ENCODE data around the gene CDH4.

The CDH4 gene

DNA sequence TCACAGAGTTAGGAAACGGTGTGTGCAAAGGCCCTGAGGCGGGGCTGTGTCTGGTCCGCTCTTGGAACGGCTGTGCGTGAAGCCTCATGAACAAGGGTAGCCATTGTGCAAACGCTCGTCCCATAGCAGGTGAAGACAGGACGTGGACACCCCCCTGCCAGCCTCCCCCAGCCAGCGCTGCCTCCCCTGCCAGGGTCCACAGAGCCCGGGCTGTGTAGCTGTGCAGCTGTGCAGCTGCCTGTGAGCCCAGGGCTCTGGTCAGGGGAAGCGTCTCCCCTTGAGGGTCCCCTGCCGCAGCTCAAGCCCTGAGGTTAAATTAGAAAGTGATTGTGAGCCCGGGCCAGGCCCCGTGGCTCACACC is 674.2 kb downstream of the CDH4 start:
- no peaks in the 10 kb centered on the region for H3K27me3 ChIP-seq (ENCODE audit: control insufficient read depth, insufficient read depth, low read length)
- peaks cover 16% of the 10 kb centered on the region for H3K4me1 ChIP-seq (ENCODE audit: control insufficient read depth, insufficient read depth, low read length)
- no peak overlapping the region for H3K4me3 ChIP-seq (ENCODE audit: low read length)
- H3K9me3 ChIP-seq (replicated peaks; ENCODE audit: low read length) = no peaks in the 10 kb centered on the region
- no peak overlapping the region for H3K4me2 ChIP-seq (ENCODE audit: low read length)
- H3K36me3 ChIP-seq (ENCODE audit: insufficient read depth, low read length) = peaks cover 12% of the 10 kb centered on the region
- H3K9ac ChIP-seq (ENCODE audit: low read depth, low read length) = no peak overlapping the region

DNA sequence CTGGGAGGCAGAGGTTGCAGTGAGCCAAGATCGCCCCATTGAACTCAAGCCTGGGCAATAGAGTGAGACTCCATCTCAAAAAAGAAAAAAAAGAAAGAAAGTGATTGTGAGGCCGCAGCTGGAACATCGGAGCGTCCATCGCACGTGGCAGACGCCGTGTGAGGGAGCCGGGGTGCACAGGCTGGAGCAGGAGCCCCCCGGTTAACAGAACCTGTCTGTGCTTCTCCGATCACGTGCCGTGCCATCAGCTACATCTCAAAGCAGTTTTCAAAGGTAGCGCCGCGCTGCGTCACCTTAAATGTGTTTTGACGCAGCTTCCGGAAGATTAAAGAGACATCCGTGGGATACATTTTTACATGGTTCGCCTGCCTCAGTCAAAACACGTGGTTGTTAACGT is 674.7 kb downstream of the CDH4 start:
- no peak overlapping the region for H3K4me3 ChIP-seq (ENCODE audit: low read length)
- no peak overlapping the region for H3K9ac ChIP-seq (ENCODE audit: low read depth, low read length)
- H3K4me2 ChIP-seq (ENCODE audit: low read length) = no peak overlapping the region
- no peaks in the 10 kb centered on the region for H3K27me3 ChIP-seq (ENCODE audit: control insufficient read depth, insufficient read depth, low read length)
- H3K36me3 ChIP-seq (ENCODE audit: insufficient read depth, low read length) = peaks cover 12% of the 10 kb centered on the region
- H3K4me1 ChIP-seq (ENCODE audit: control insufficient read depth, insufficient read depth, low read length) = peaks cover 16% of the 10 kb centered on the region
- H3K9me3 ChIP-seq (replicated peaks; ENCODE audit: low read length) = no peaks in the 10 kb centered on the region

DNA sequence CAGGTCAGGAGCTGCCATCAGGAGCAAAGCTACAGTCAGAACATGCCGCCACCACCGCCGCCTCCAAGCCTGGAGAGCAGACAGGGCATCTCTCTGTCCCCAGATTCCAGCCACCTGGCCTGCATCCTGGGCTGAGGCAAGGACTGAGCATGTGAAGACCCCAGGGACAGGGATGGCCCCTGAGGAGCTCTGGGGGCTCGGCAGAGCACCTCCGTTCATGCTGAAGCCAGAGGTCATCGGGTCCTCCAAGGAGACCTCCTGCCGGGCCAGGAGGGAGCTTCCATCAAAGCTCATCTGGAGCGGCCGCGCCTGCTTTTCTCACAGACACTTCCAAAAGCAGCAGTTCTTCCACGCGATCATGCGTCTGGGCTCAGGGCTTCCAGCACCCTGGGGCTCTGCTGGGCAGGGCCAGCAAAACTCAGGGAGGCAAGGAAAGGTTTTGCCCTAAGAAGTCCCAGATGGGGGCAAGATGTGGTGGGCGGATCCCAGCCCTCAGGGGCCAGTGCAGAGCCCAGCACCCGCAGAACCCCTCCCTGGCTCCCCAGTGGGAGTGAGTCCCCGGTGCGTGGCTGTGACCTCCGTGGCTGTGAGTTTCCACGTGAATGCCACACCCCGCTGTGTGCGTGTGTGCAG is 675.2 kb downstream of the CDH4 start:
- Histone ChIP-seq H3K9ac (ENCODE audit: low read depth, low read length) (no peak overlapping the region), H3K27me3 (ENCODE audit: control insufficient read depth, insufficient read depth, low read length) (no peaks in the 10 kb centered on the region), H3K4me1 (ENCODE audit: control insufficient read depth, insufficient read depth, low read length) (peaks cover 16% of the 10 kb centered on the region), H3K4me3 (ENCODE audit: low read length) (no peak overlapping the region), H3K36me3 (ENCODE audit: insufficient read depth, low read length) (peaks cover 12% of the 10 kb centered on the region), H3K4me2 (ENCODE audit: low read length) (no peak overlapping the region), H3K9me3 (replicated peaks; ENCODE audit: low read length) (no peaks in the 10 kb centered on the region)

DNA sequence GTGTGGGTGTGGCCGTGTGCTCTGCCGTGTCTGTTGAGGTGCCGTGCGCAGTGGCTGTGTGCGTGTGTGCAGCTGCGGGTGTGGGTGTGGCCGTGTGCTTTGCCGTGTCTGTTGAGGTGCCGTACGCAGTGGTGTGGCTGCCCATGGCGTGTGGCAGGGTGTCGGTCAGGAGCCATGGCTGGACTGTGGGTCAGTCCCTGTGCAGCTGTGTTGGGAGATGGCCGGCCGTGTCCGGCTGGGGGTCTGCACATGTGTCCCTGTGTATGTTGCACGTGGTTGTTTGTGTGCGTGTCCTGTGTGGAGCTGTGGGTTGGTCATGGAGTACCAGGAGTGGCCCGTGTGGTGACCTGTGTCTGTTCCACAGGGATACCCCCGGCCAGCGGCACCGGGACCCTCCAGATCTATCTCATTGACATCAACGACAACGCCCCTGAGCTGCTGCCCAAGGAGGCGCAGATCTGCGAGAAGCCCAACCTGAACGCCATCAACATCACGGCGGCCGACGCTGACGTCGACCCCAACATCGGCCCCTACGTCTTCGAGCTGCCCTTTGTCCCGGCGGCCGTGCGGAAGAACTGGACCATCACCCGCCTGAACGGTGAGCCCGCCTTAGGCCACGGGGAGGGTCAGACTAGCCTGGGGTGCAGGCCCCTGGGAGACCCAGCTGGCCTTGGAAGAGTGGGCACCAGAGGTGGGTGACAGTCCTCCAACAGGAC is 675.9 kb downstream of the CDH4 start:
- Histone ChIP-seq H3K9me3 (replicated peaks; ENCODE audit: low read length) (no peaks in the 10 kb centered on the region), H3K4me2 (ENCODE audit: low read length) (no peak overlapping the region), H3K27me3 (ENCODE audit: control insufficient read depth, insufficient read depth, low read length) (no peaks in the 10 kb centered on the region), H3K36me3 (ENCODE audit: insufficient read depth, low read length) (peaks cover 15% of the 10 kb centered on the region), H3K9ac (ENCODE audit: low read depth, low read length) (no peak overlapping the region), H3K4me1 (ENCODE audit: control insufficient read depth, insufficient read depth, low read length) (peaks cover 16% of the 10 kb centered on the region), H3K4me3 (ENCODE audit: low read length) (no peak overlapping the region)

DNA sequence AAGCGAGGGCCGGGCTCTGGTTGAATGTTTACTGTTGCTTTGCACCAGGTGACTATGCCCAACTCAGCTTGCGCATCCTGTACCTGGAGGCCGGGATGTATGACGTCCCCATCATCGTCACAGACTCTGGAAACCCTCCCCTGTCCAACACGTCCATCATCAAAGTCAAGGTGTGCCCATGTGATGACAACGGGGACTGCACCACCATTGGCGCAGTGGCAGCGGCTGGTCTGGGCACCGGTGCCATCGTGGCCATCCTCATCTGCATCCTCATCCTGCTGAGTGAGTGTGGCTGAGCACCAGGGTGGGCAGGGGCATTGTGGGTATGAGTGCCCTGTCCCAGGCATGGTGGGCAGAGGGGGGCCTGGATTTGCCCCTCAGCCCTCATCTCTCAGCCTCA is 677.5 kb downstream of the CDH4 start:
- Histone ChIP-seq H3K9ac (ENCODE audit: low read depth, low read length) (no peak overlapping the region), H3K4me1 (ENCODE audit: control insufficient read depth, insufficient read depth, low read length) (peaks cover 16% of the 10 kb centered on the region), H3K27me3 (ENCODE audit: control insufficient read depth, insufficient read depth, low read length) (no peaks in the 10 kb centered on the region), H3K4me3 (ENCODE audit: low read length) (no peak overlapping the region), H3K36me3 (ENCODE audit: insufficient read depth, low read length) (peaks cover 19% of the 10 kb centered on the region), H3K4me2 (ENCODE audit: low read length) (no peak overlapping the region), H3K9me3 (replicated peaks; ENCODE audit: low read length) (no peaks in the 10 kb centered on the region)

DNA sequence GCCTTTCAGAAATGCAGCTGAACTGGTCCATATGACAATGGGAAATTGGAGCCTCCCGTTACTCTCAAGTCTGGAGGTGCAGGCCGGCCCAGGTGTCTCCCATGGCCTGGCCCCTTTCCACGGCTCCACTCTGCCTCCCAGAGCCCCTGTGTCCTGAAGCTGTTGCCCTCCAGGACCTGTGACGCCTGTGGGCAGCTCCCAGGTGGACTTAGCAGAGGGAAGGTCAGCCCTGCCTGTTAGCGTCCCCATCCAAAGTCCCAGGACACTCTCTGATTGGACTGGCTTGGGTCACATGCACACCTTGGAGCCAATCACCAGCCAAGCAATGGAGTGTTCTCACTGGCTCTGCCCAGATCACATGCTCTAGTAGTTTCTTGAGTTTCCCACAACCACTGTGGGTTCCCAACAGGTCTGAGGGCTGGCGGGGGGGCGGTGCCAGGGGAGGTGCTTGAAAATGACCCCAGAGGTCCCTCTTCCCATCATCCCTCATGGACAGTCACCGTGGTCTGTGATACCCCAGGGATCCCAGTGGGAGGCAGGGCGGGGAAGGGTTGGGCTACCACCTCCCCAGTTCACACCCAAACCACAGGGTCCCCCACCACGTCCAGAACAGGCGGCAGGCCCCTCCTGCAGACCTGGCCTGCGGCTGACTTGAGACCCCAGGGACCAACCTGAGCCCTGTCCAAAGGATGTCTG is 678.1 kb downstream of the CDH4 start:
- no peak overlapping the region for H3K4me3 ChIP-seq (ENCODE audit: low read length)
- peaks cover 19% of the 10 kb centered on the region for H3K36me3 ChIP-seq (ENCODE audit: insufficient read depth, low read length)
- H3K4me1 ChIP-seq (ENCODE audit: control insufficient read depth, insufficient read depth, low read length) = peaks cover 12% of the 10 kb centered on the region
- no peak overlapping the region for H3K4me2 ChIP-seq (ENCODE audit: low read length)
- no peaks in the 10 kb centered on the region for H3K9me3 ChIP-seq (replicated peaks; ENCODE audit: low read length)
- H3K27me3 ChIP-seq (ENCODE audit: control insufficient read depth, insufficient read depth, low read length) = no peaks in the 10 kb centered on the region
- no peak overlapping the region for H3K9ac ChIP-seq (ENCODE audit: low read depth, low read length)

- H3K27me3 ChIP-seq (ENCODE audit: control insufficient read depth, insufficient read depth, low read length) = no peaks in the 10 kb centered on the region
- H3K9me3 ChIP-seq (replicated peaks; ENCODE audit: low read length) = no peaks in the 10 kb centered on the region
- H3K4me1 ChIP-seq (ENCODE audit: control insufficient read depth, insufficient read depth, low read length) = peaks cover 4% of the 10 kb centered on the region
- H3K9ac ChIP-seq (ENCODE audit: low read depth, low read length) = no peak overlapping the region
- H3K4me3 ChIP-seq (ENCODE audit: low read length) = no peak overlapping the region
- peaks cover 19% of the 10 kb centered on the region for H3K36me3 ChIP-seq (ENCODE audit: insufficient read depth, low read length)
- no peak overlapping the region for H3K4me2 ChIP-seq (ENCODE audit: low read length)
Measured at GRCh38 chr20:61930776-61931475, 678.9 kb downstream of the CDH4 start.

DNA sequence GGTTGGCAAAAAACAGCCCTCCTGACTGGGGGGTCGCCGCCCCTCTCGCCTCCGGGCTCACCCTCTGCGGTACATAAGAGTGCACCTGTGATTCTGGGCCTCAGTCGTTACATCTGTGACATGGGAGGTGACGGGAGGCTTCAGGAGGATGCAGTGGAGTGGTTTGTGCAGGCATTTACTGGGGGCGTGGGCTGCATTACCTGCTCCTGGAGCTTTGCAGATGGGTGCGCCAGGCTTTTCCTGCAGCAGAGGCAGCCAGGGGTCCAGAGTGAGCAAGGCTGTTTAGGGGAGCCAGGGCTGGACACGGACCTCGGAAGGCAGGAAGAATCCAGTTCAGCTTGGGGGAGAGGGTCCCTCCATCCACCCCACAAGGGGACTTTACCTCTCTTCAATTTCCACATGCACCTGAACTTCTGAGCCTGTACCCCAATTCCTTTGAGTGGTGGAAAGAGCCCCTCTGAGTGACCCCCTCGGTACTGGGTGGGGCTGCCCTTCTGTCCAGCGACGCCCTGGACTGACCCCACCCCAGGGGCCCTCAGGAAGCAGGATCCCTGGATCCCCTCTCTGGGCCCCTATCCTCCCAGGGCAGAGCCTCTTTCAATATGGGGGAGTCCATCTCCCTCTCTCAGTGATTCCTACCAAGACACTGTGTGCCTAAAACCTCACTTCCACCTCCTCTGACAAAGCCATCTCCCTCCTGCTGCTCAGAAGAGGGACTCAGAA is 679.6 kb downstream of the CDH4 start:
- Histone ChIP-seq H3K4me3 (ENCODE audit: low read length) (no peak overlapping the region), H3K9ac (ENCODE audit: low read depth, low read length) (no peak overlapping the region), H3K36me3 (ENCODE audit: insufficient read depth, low read length) (peaks cover 19% of the 10 kb centered on the region), H3K4me2 (ENCODE audit: low read length) (no peak overlapping the region), H3K9me3 (replicated peaks; ENCODE audit: low read length) (no peaks in the 10 kb centered on the region), H3K27me3 (ENCODE audit: control insufficient read depth, insufficient read depth, low read length) (no peaks in the 10 kb centered on the region), H3K4me1 (ENCODE audit: control insufficient read depth, insufficient read depth, low read length) (no peaks in the 10 kb centered on the region)

DNA sequence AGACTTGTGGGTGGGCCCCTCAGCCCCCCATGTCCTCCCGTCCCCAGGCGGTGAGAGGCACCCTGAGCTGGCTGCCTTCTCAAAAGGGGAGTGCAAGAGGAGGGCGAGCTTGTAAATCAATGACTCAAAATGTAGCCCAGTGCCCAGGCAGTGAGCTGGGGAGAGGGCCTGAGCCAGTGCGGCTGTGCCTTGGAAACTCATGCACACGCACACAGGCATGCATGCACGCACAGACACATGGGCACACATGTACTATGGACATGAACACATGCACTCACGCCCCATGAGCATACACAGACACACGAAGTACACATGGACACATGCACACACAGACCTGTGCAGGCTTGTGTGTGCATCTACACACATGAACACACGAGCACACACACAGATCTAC is 680.1 kb downstream of the CDH4 start:
- no peaks in the 10 kb centered on the region for H3K27me3 ChIP-seq (ENCODE audit: control insufficient read depth, insufficient read depth, low read length)
- H3K9me3 ChIP-seq (replicated peaks; ENCODE audit: low read length) = no peaks in the 10 kb centered on the region
- H3K4me3 ChIP-seq (ENCODE audit: low read length) = no peak overlapping the region
- H3K4me1 ChIP-seq (ENCODE audit: control insufficient read depth, insufficient read depth, low read length) = no peaks in the 10 kb centered on the region
- no peak overlapping the region for H3K4me2 ChIP-seq (ENCODE audit: low read length)
- H3K9ac ChIP-seq (ENCODE audit: low read depth, low read length) = no peak overlapping the region
- peaks cover 19% of the 10 kb centered on the region for H3K36me3 ChIP-seq (ENCODE audit: insufficient read depth, low read length)

- no peak overlapping the region for H3K4me3 ChIP-seq (ENCODE audit: low read length)
- no peak overlapping the region for H3K4me2 ChIP-seq (ENCODE audit: low read length)
- peaks cover 22% of the 10 kb centered on the region for H3K36me3 ChIP-seq (ENCODE audit: insufficient read depth, low read length)
- no peaks in the 10 kb centered on the region for H3K9me3 ChIP-seq (replicated peaks; ENCODE audit: low read length)
- H3K9ac ChIP-seq (ENCODE audit: low read depth, low read length) = no peak overlapping the region
- H3K4me1 ChIP-seq (ENCODE audit: control insufficient read depth, insufficient read depth, low read length) = no peaks in the 10 kb centered on the region
- no peaks in the 10 kb centered on the region for H3K27me3 ChIP-seq (ENCODE audit: control insufficient read depth, insufficient read depth, low read length)
Measured at GRCh38 chr20:61932711-61933480, 680.8 kb downstream of the CDH4 start.
